NCI-H446 treated with DMSO at 0.1 percent for 48 hours (cell line): ENCODE data around the gene MCF2L2.

Source experiments
- DNase-seq: peaks from one replicate; lab custom pipeline; 2025; lab: John Stamatoyannopoulos, UW

MCF2L2 gene

GRCh38 chr3:183369627-183370026 is 58.8 kb downstream of the MCF2L2 start:
- no peak for DNase-seq

- DNase-seq, result no peak
Measured at GRCh38 chr3:183369117-183369516, 59.3 kb downstream of the MCF2L2 start.

GRCh38 chr3:183360971-183361624 is 67.3 kb downstream of the MCF2L2 start:
- DNase-seq, result no peak

DNA sequence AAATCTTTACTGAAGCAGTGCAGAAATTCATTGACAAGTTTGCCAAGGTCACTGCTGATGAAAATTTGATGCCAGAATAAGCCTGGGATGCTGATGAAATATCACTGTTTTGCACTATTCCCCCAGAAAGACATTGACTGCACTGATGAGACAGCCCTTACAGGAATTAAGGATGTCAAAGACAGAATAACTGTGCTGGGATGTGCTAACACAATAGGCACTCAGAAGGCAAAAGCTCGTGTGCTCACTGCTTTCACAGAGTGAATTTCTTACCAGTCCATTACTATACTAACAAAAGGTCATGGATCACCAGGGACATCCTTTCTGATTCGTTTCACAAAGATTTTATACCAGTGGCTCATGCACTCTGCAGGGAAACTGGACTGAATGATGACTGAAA is 69.4 kb downstream of the MCF2L2 start:
- no peak for DNase-seq

- no peak for DNase-seq
Measured at GRCh38 chr3:183357564-183358079, 70.8 kb downstream of the MCF2L2 start.

- no peak for DNase-seq
Measured at GRCh38 chr3:183356920-183357319, 71.5 kb downstream of the MCF2L2 start.

DNA sequence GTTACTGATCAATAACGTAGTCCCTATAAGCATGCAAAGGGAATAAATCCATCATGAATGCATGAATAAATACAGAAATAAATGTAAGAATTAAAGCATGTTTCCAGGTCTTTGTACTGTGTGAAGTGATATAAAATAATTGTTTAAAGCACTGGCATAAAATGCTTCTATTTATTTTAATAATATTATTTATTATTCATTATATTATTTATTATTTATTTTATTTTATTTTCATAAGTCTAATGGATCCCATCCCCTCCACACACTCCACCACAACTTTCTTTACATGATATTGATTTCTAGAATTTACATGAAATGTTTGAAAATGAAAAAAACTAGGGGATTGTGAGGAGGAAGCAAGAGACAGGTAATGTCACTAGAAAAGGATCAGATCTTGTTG is 73.5 kb downstream of the MCF2L2 start:
- DNase-seq, result no peak

GRCh38 chr3:183354325-183354831 is 74.0 kb downstream of the MCF2L2 start:
- no peak for DNase-seq

DNA sequence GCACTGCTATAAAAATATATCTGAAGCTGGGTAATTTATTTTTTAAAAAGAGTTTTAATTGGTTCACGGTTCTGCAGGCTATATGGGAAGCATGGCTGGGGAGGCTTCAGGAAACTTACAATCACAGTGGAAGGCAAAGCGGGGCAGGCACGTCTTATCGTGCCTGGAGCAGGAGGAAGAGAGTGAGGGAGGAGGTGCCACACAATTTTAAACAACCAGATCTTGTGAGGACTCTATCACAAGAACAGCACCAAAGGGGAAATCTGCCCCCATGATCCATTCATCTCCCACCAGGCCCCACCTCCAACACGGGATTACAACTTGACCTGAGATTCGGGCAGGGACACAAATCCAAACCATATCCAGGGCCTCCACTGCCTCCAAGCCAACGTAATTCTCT is 75.0 kb downstream of the MCF2L2 start:
- DNase-seq, result no peak

DNA sequence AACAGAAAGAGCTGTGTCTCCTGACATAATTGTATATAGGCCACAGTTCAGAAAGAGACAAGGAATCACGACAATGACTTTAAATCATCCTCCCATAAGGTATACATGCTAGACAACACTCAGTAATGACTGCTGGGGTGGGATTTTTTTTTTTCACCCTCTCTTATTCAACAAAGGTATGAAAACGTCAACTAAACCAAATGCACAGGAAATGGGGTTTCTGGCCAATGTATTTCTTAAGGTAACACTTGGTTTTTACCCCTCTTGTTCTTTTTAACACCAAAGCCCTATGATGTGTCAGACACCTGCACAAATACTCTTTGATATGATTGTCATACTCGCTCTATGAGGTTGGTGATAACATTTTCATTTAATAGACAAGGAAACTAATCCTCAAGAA is 78.3 kb downstream of the MCF2L2 start:
- DNase-seq, result no peak

GRCh38 chr3:183349421-183350157 is 78.8 kb downstream of the MCF2L2 start:
- no peak for DNase-seq

DNA sequence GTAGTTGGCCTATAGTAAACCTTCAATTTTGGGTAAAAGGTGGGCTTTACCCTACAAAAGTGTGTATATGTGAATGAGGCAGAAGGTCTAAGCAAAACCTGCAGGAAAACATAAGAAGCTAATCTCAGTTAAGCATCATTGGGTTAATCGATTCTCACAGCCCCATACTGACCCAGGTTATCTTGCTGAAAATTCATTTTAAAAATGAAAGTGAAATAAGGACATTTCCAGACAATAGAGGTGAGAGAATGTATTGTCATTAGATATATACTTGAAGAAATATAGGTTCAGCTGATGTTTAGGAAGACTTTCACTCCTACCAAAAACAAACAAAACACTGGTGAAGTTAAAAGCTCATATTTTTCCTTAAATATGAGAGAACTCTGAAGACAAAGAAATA is 85.6 kb downstream of the MCF2L2 start:
- DNase-seq, result no peak

- DNase-seq, result no peak
Measured at GRCh38 chr3:183341545-183342288, 86.7 kb downstream of the MCF2L2 start.

DNA sequence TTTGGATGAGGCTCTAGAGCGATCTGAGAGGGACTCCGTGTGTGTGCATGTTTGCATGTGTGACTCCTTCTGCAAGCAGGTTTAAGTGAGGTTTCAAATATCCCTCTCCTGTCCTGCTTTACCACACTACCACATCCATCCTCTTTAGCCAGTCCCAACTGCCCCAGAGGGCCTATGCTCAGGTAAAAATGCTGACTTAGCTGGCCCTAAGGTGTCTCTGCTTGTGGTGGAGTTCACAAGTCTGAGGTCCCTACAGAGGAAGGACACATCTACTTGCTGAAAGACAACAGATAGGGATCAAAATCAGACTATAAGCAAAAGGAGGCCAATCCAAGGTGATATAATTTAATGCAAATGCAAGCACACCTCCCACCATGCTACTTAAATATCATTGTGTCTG is 88.2 kb downstream of the MCF2L2 start:
- no peak for DNase-seq

GRCh38 chr3:183339461-183340086 is 88.8 kb downstream of the MCF2L2 start:
- no peak for DNase-seq

DNA sequence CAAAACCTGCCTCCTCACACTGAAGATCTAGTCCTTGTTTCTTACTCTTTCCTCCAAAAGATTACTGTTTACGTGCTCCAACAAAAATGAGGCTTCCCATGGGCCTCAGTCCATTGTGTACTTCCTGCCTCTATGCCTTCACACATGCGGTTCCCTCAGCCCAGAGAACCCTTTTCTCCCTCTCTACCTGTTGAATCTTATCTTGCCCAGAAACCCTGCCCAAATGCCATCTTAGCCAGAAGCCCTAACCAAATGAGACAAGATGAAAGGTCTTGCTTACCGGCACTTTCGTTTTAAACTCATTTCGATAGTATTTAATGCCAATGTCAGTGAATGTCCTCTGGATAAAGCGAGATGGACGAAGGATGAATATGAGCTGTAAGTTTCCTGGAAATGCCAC is 89.9 kb downstream of the MCF2L2 start:
- no peak for DNase-seq

DNA sequence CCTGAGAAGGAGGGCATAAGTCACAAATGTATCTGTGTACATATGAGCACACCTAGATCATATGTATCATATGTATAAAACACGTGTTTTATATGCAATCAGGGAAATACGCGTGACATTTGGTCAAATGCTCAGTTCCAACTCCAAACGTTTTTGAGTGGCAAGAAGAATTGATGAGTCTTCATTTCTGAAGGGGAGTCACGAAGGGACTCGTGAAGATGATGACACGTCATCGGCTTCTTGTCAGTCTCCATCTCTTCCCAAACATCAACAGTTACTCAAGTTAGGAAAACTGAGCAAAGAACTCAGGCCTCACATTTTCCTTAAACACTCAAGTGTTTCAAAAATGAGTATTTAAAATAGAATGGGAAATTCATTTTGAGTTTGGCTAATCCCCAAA is 95.9 kb downstream of the MCF2L2 start:
- DNase-seq, result no peak

DNA sequence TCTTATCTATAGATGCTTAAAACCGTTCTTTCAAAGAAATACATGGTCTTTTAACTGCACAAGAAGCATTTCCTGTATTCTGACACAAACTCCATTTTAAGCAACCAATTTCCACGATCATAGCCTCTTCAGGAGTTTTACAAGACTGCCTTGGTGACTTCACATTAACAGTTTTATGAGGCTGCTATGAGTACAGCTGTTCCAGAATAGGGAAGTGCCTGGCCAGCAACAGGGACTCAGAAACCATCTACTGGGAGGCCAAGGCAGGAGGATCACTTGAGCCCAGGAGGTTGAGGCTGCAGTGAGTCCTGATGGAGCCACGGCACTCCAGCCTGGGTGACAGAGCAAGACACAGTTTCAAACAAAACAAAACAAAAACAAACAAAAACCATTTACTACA is 96.9 kb downstream of the MCF2L2 start:
- DNase-seq, result no peak

DNA sequence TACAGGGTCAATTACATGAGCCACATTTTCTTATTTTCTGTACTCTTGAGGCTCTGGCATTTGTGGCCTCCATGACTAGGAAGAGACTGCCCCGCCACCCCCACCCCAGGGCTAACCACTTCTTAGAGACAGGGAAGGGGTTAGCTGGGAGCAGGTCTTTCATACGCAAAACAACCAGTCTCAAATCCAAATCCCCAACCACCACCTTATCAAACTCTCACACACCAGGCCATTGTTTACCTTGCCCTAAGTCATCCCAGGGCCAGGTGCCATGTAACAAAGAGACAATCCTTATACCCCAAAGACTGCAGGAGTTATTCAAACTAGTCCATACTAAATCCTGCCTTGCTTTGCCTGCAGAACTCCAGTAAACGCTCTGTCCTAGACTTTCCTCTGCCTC is 97.5 kb downstream of the MCF2L2 start:
- DNase-seq, result no peak

- DNase-seq, result no peak
Measured at GRCh38 chr3:183329543-183329942, 98.9 kb downstream of the MCF2L2 start.

DNA sequence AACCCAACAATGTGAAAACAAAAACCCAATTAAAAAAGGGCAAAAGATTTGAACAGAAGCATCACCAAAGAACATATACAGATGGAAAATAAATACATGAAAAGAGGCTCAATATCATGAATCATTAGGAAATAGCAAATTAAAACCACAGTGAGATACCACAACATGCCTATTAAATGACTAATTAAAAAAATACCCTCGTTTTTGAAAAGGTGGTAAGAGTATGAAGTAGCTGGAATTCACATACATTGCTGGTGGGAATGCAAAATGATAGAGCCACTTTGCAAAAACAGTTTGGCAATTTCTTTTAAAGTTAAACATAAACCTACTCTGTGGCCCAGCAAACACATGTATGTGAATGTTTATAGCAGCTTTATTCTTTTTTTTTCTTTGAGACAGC is 99.6 kb downstream of the MCF2L2 start:
- no peak for DNase-seq

DNA sequence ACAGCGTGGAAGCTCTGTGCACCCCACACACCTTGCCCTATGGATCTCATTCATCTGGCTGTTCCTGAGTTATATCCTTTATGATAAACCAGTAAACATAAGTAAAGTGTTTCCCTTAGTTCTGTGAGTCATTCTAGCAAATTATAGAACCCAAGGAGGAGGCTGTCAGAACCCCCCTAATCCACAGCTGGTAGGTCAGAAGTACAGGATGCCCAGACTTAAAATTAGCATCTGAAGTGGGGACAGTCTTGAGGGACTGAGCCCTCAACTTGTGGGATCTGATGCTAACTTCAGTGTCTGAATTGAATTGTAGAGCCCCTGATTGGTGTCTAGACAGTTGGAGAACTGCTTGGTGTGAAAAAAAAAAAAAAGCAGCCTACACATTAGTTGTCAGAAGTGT is 100.3 kb downstream of the MCF2L2 start:
- DNase-seq, result no peak
